Measurements from ENCODE around the gene MYEOV. TPM values are rescaled to one million over a fixed set of nuclear protein-coding genes. Genes with fewer than 3 reads are reported as not detected.
A peak's percentile ranks its signal among the peaks of the same experiment; 100 is the strongest.

Gene MYEOV
- total RNA-seq, 2 donors from 2014 or later = 4.5 to 8.2 TPM

- H3K9me3 ChIP-seq = no peaks in the 10 kb centered on the region
- no peaks in the 10 kb centered on the region for H3K27me3 ChIP-seq
- no peak for TF ChIP-seq CTCF (IDR thresholded peaks at IDR 0.05)
- no peak for DNase-seq
- no peak overlapping the region for H3K4me3 ChIP-seq
- H3K27ac ChIP-seq = no peak overlapping the region
- no peak overlapping the region for H3K9ac ChIP-seq (ENCODE audit: low read depth in 2 of 2, low read length in 2 of 2)
- intact Hi-C loops (cut with DNase I) = no loop called here
- H3K36me3 ChIP-seq = no peaks in the 10 kb centered on the region
- H3K4me1 ChIP-seq = no peaks in the 10 kb centered on the region
Measured at GRCh38 chr11:69286374-69287371, 7.3 kb upstream of the MYEOV start.

- no peak overlapping the region for H3K4me3 ChIP-seq
Measured at GRCh38 chr11:69287968-69288882, 5.7 kb upstream of the MYEOV start.

GRCh38 chr11:69288883-69289242, 5.1 kb upstream of the MYEOV start:
- H3K27ac ChIP-seq = peak overlapping the region; percentile 75
- TF ChIP-seq CTCF (IDR thresholded peaks at IDR 0.05) = no peak
- no peaks in the 10 kb centered on the region for H3K4me1 ChIP-seq
- intact Hi-C loops (cut with DNase I) = no loop called here
- H3K9me3 ChIP-seq = no peaks in the 10 kb centered on the region
- no peaks in the 10 kb centered on the region for H3K27me3 ChIP-seq
- no peak for DNase-seq
- H3K36me3 ChIP-seq = no peaks in the 10 kb centered on the region
- H3K4me3 ChIP-seq = no peak overlapping the region
- peak overlapping the region in 1 of 2 donors; percentile 42 for H3K9ac ChIP-seq (ENCODE audit: low read depth in 2 of 2, low read length in 2 of 2)

More at GRCh38 chr11:69287968-69288882, 5.7 kb upstream of the MYEOV start:
- Histone ChIP-seq H3K27me3 (no peaks in the 10 kb centered on the region), H3K36me3 (no peaks in the 10 kb centered on the region), H3K27ac (peak overlapping the region; percentile 75), H3K4me1 (no peaks in the 10 kb centered on the region), H3K9ac (ENCODE audit: low read depth in 2 of 2, low read length in 2 of 2) (peak overlapping the region; percentile 54), H3K9me3 (no peaks in the 10 kb centered on the region)
- peak; percentile 95 for DNase-seq
- TF ChIP-seq CTCF (IDR thresholded peaks at IDR 0.05) = no peak
- intact Hi-C loops (cut with DNase I) = no loop called here

- DNase-seq = peak; percentile 67
- intact Hi-C loops (cut with DNase I) = loop anchor here (5.0 to 10.0 kb wide), 2 partner anchors 174 to 351 kb away; partner anchors contain the start of gene CCND1
- Histone ChIP-seq H3K9ac (ENCODE audit: low read depth in 2 of 2, low read length in 2 of 2) (peak overlapping the region in 1 of 2 donors; percentile 7), H3K27me3 (no peaks in the 10 kb centered on the region), H3K36me3 (no peaks in the 10 kb centered on the region), H3K4me1 (peaks cover 3% of the 10 kb centered on the region), H3K9me3 (no peaks in the 10 kb centered on the region), H3K27ac (no peak overlapping the region), H3K4me3 (no peak overlapping the region)
- TF ChIP-seq CTCF (IDR thresholded peaks at IDR 0.05) = no peak
Measured at GRCh38 chr11:69290806-69291205, 3.1 kb upstream of the MYEOV start.

- no peak for TF ChIP-seq CTCF (IDR thresholded peaks at IDR 0.05)
- Histone ChIP-seq H3K27ac (no peak overlapping the region), H3K9ac (ENCODE audit: low read depth in 2 of 2, low read length in 2 of 2) (no peak overlapping the region), H3K27me3 (no peaks in the 10 kb centered on the region), H3K36me3 (no peaks in the 10 kb centered on the region), H3K4me3 (no peak overlapping the region), H3K4me1 (peaks cover 9% of the 10 kb centered on the region), H3K9me3 (no peaks in the 10 kb centered on the region)
- DNase-seq = no peak
- intact Hi-C loops (cut with DNase I) = loop anchor here (5.0 to 10.0 kb wide), 2 partner anchors 173 to 351 kb away; partner anchors contain the start of gene CCND1
Measured at GRCh38 chr11:69291459-69292110, 2.4 kb upstream of the MYEOV start.
